Ovary (tissue), 9 donors: ENCODE results near the gene PBLD. TPM values are rescaled to one million over a fixed set of nuclear protein-coding genes. Genes with fewer than 3 reads are reported as not detected.
"Not testable (repeated sequence)": the region's sequence is repeated elsewhere in the genome, so short reads cannot be mapped to it uniquely, and the experiment has no call there.

Source experiments
- DNase-seq, 5 donors: peaks; one replicate each; pipeline ENCODE4 v3.0.0-alpha.2; 2019 to 2020
- H3K27ac ChIP-seq, 2 donors: fragments of 200-600 bp; one replicate each; pipeline versions ENCODE4 v1.5.1 to v1.8.0; 2019 to 2022
- H3K27me3 ChIP-seq: fragments of 200-600 bp; one replicate; pipeline ENCODE4 v1.8.0; 2022
- H3K36me3 ChIP-seq: fragments of 200-600 bp; sonication (generic); one replicate; pipeline ENCODE4 v1.5.1; 2019
- H3K4me1 ChIP-seq: one replicate; pipeline ENCODE4 v1.8.1; 2013; ENCODE audit warnings: mild to moderate bottlenecking, moderate library complexity; ENCODE audit not compliant: insufficient read depth
- H3K4me3 ChIP-seq: fragments of 200-600 bp; sonication (generic); one replicate; pipeline ENCODE4 v1.5.1; 2017
- H3K9me3 ChIP-seq, 2 donors: fragments of 200-600 bp in 1 of 2; sonication (generic) in 1 of 2; one replicate each; pipeline versions ENCODE4 v1.5.1 to v1.8.1; 2013 to 2019; ENCODE audit warnings: mild to moderate bottlenecking in 1 of 2, moderate library complexity in 1 of 2
- EP300 ChIP-seq: sonication (generic); formaldehyde crosslinking; IDR thresholded peaks from one replicate; pipeline ENCODE4 v1.6.1; 2017; ENCODE audit warnings: antibody characterized with exemption
- POLR2A ChIP-seq: fragments of 450-650 bp; IDR thresholded peaks from one replicate; pipeline ENCODE4 v1.6.1; 2017; ENCODE audit warnings: antibody characterized with exemption, mild to moderate bottlenecking, moderate library complexity
- WGBS, 3 donors: extraction: QIAGEN DNeasy Blood & Tissue Kit in 1 of 3; methylation state at CpG; one replicate each; pipeline versions ENCODE4 v1.1.5 to v1.1.7; 2013 to 2017; 5-methylcytosine and 5-hydroxymethylcytosine counted together
- intact Hi-C, 4 donors: fragments of 100-400 bp; cut with DNase I; formaldehyde crosslinking; loops; one replicate each; pipeline versions ENCODE4 v1.11.0 to v1.15.1; 2022 to 2023
- polyA plus RNA-seq, 2 donors: library from polyadenylated mRNA; stranded (reverse); fragments of 200-250 nt in 1 of 2; fragments of 350-450 nt in 1 of 2; fragmentation: Illumina TruSeq in 1 of 2; extraction: RNeasy Lipid Tissue Mini Kit (QIAGEN cat#74804) in 1 of 2; gene quantifications; one replicate each; pipeline ENCODE4 v1.2.3, GENCODE V29; 2013 to 2014
- total RNA-seq, 7 donors: library from RNA; depleted of rRNA in 2 of 7; stranded (reverse); fragments of >200 nt in 2 of 7; fragmentation: NEBNext Ultra II Directional in 3 of 7; extraction: Animal tissue kit (Norgen Biotek cat#: 25700) in 3 of 7; gene quantifications; one replicate each; pipeline versions ENCODE4 v1.1.0 to v1.2.4, GENCODE V29; 2016 to 2023
- TF ChIP-seq, protein P1 (sequence below), 3 donors: fragments of 450-650 bp in 2 of 3; fragments of 200-600 bp in 1 of 3; IDR thresholded peaks; one replicate each; pipeline versions ENCODE4 v1.5.1 to v1.8.0; 2016 to 2022; ENCODE audit warnings: antibody characterized with exemption in 3 of 3, mild to moderate bottlenecking in 1 of 3
- donor health status: DM: no; HTN: no; CAD: no; lungs with moderate emphysema.
- donor health status: DM: no; HTN: no; CAD: no.
- donor health status: Bipolar disorder and iron deficiency.
- donor health status: DM: yes; HTN: yes; CAD: no.
- donor health status: DM: no; HTN: no; CAD: no.
- donor health status: DM: yes; HTN: yes; CAD: no.

PBLD gene
- total and polyA plus RNA-seq, 9 donors: 2.5 to 7.8 (median 3.0) TPM

- Histone ChIP-seq H3K4me1 (peaks cover 7% of the 10 kb centered on the region), H3K9me3 (no peaks in the 10 kb centered on the region), H3K27ac (no peak overlapping the region), H3K27me3 (no peaks in the 10 kb centered on the region), H3K4me3 (no peak overlapping the region), H3K36me3 (no peaks in the 10 kb centered on the region)
- no peak for DNase-seq
- TF ChIP-seq EP300: no peak
- no peak for TF ChIP-seq POLR2A
- TF ChIP-seq, protein P1, sequence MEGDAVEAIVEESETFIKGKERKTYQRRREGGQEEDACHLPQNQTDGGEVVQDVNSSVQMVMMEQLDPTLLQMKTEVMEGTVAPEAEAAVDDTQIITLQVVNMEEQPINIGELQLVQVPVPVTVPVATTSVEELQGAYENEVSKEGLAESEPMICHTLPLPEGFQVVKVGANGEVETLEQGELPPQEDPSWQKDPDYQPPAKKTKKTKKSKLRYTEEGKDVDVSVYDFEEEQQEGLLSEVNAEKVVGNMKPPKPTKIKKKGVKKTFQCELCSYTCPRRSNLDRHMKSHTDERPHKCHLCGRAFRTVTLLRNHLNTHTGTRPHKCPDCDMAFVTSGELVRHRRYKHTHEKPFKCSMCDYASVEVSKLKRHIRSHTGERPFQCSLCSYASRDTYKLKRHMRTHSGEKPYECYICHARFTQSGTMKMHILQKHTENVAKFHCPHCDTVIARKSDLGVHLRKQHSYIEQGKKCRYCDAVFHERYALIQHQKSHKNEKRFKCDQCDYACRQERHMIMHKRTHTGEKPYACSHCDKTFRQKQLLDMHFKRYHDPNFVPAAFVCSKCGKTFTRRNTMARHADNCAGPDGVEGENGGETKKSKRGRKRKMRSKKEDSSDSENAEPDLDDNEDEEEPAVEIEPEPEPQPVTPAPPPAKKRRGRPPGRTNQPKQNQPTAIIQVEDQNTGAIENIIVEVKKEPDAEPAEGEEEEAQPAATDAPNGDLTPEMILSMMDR (IDR thresholded peaks at IDR 0.05): no peak
- intact Hi-C loops: loop anchor here in 1 of 4 donors (10.0 kb wide), 1 partner anchor 475 kb away; no protein-coding TSS in a partner anchor
- 98 to 100% (median 100%) methylated on average over 1 of the region's 1 CpG for WGBS, 3 donors
These were observed 3.2 kb downstream of the PBLD start for GRCh38 chr10:68329506-68329861.

- TF ChIP-seq EP300 (no peak), POLR2A (peak; percentile 17)
- TF ChIP-seq, protein P1 (IDR thresholded peaks at IDR 0.05): no peak
- Histone ChIP-seq H3K4me1 (peaks cover 7% of the 10 kb centered on the region), H3K4me3 (peak overlapping the region; percentile 18), H3K36me3 (no peaks in the 10 kb centered on the region), H3K27ac (peak overlapping the region; percentile 22 to 85), H3K9me3 (no peaks in the 10 kb centered on the region), H3K27me3 (no peaks in the 10 kb centered on the region)
- 3 to 13% (median 5%) methylated on average over 4 of the region's 4 CpGs for WGBS, 3 donors
- DNase-seq: peak in 1 of 5 donors; percentile 30
- intact Hi-C loops: loop anchor here in 1 of 4 donors (10.0 kb wide), 1 partner anchor 473 kb away; no protein-coding TSS in a partner anchor
These were observed 4.6 kb downstream of the PBLD start for GRCh38 chr10:68327889-68328786.

GRCh38 chr10:68324396-68324795 is 8.3 kb downstream of the PBLD start:
- H3K27me3 ChIP-seq, H3K4me1 ChIP-seq, H3K27ac ChIP-seq, H3K9me3 ChIP-seq, H3K36me3 ChIP-seq, DNase-seq, H3K4me3 ChIP-seq: not testable (repeated sequence)
- WGBS, 3 donors: 90 to 97% (median 92%) methylated on average over 4 of the region's 4 CpGs
- intact Hi-C loops: loop anchor here in 1 of 4 donors (10.0 kb wide), 1 partner anchor 470 kb away; no protein-coding TSS in a partner anchor

- H3K4me1 ChIP-seq: no peaks in the 10 kb centered on the region
- H3K27me3 ChIP-seq: no peaks in the 10 kb centered on the region
- no peak overlapping the region for H3K4me3 ChIP-seq
- no peaks in the 10 kb centered on the region for H3K9me3 ChIP-seq
- H3K36me3 ChIP-seq: no peaks in the 10 kb centered on the region
- no peak for DNase-seq
- no peak overlapping the region for H3K27ac ChIP-seq
- intact Hi-C loops: no loop called here
- no peak for TF ChIP-seq EP300
- 79 to 92% (median 86%) methylated on average over 1 of the region's 1 CpG for WGBS, 3 donors
These were observed 14.2 kb downstream of the PBLD start for GRCh38 chr10:68318331-68319059.

- Histone ChIP-seq H3K9me3 (no peaks in the 10 kb centered on the region), H3K4me3 (no peak overlapping the region), H3K27me3 (no peaks in the 10 kb centered on the region), H3K4me1 (no peaks in the 10 kb centered on the region), H3K27ac (no peak overlapping the region), H3K36me3 (no peaks in the 10 kb centered on the region)
- DNase-seq: no peak
- WGBS, 3 donors: 80 to 96% (median 91%) methylated on average over 1 of the region's 1 CpG
- TF ChIP-seq EP300: no peak
- TF ChIP-seq, protein P1 (IDR thresholded peaks at IDR 0.05): no peak
- TF ChIP-seq POLR2A: no peak
- intact Hi-C loops: no loop called here
These were observed 17.1 kb downstream of the PBLD start for GRCh38 chr10:68315582-68315981.

DNA sequence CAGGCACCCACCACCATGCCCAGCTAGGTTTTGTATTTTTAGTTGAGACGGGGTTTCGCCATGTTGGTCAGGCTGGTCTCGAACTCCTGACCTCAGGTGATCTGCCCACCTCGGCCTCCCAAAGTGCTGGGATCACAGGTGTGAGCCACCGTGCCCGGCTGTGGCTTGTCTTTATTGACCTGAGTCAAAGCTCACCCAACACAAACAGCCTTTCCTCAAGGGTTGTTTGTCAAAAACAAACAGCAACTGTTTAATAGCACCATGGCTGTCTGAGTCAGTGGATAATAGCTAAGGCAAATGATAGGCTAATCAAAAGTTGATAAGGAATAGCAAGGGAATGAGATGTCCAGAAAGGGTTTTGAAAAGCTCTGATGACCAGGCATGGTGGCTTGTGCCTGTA is 17.8 kb downstream of the PBLD start:
- H3K27me3 ChIP-seq: not testable (repeated sequence)

More for the DNA sequence above, 17.8 kb downstream of the PBLD start:
- intact Hi-C loops, H3K27ac ChIP-seq, DNase-seq, H3K9me3 ChIP-seq, H3K4me3 ChIP-seq, H3K36me3 ChIP-seq, H3K4me1 ChIP-seq: not testable (repeated sequence)
- WGBS, 3 donors: 95 to 97% (median 95%) methylated on average over 6 of the region's 6 CpGs
